Gastrocnemius medialis (tissue), 4 donors: ENCODE data around the gene PGK2. TPM values are rescaled to one million over a fixed set of nuclear protein-coding genes. Genes with fewer than 3 reads are reported as not detected.

Experiments used
- ATAC-seq, 2 donors: fragments of 150-250 bp; one replicate each; pipeline ENCODE4 v1.9.1; 2016
- DNase-seq, 2 donors: peaks; one replicate each; pipeline ENCODE4 v3.0.0-alpha.2; 2019
- H3K27ac ChIP-seq, 4 donors: fragments of 200-600 bp; sonication (generic); 1 replicate in 1 of 4; 2 replicates in 3 of 4; pipeline ENCODE4 v1.5.1; 2016 to 2018; ENCODE audit warnings: mild to moderate bottlenecking in 2 of 4, moderate library complexity in 1 of 4
- H3K27me3 ChIP-seq, 3 donors: fragments of 200-600 bp; sonication (generic) in 2 of 3; 1 replicate in 1 of 3; 2 replicates in 2 of 3; pipeline versions ENCODE4 v1.5.1 to v1.6.0; 2016 to 2019; ENCODE audit warnings: mild to moderate bottlenecking in 1 of 3, moderate library complexity in 1 of 3
- H3K36me3 ChIP-seq, 2 donors: fragments of 200-600 bp; sonication (generic) in 1 of 2; one replicate each; pipeline ENCODE4 v1.5.1; 2017 to 2018
- H3K4me1 ChIP-seq, 2 donors: fragments of 200-600 bp; sonication (generic) in 1 of 2; one replicate each; pipeline ENCODE4 v1.5.1; 2016 to 2017; ENCODE audit warnings: mild to moderate bottlenecking in 2 of 2
- H3K4me3 ChIP-seq, 4 donors: fragments of 200-600 bp; sonication (generic) in 3 of 4; 1 replicate in 1 of 4; 2 replicates in 3 of 4; pipeline ENCODE4 v1.5.1; 2016 to 2019; ENCODE audit warnings: mild to moderate bottlenecking in 2 of 4
- H3K9me3 ChIP-seq, 3 donors: fragments of 200-600 bp; sonication (generic) in 2 of 3; 1 replicate in 1 of 3; 2 replicates in 2 of 3; pipeline ENCODE4 v1.5.1; 2016 to 2019
- CTCF ChIP-seq, 5 experiments: fragments of 450-650 bp in 3 of 5; fragments of 200-600 bp in 2 of 5; sonication (generic) in 2 of 5; IDR thresholded peaks in 4 of 5; conservative IDR thresholded peaks in 1 of 5; 1 replicate in 4 of 5; 2 replicates in 1 of 5; pipeline ENCODE4 v1.5.1; 2016 to 2019; ENCODE audit warnings: antibody characterized with exemption in 5 of 5, mild to moderate bottlenecking in 3 of 5, moderate library complexity in 3 of 5
- POLR2A ChIP-seq, 2 donors: fragments of 450-650 bp; IDR thresholded peaks; one replicate each; pipeline ENCODE4 v1.6.1; 2017; ENCODE audit warnings: antibody characterized with exemption in 2 of 2, mild to moderate bottlenecking in 2 of 2, moderate library complexity in 2 of 2
- in situ Hi-C, 4 donors: fragments of 200-750 bp; cut with MboI; loops; one replicate each; pipeline versions ENCODE4 v1.15.0 to v1.8.0; 2017; ENCODE audit warnings: low sequenced_read_pairs in 4 of 4
- intact Hi-C: fragments of 100-400 bp; cut with DNase I; formaldehyde crosslinking; loops from one replicate; pipeline ENCODE4 v1.15.1; 2023; ENCODE audit warnings: low total_unique reads
- total RNA-seq, 4 donors: library from RNA; depleted of rRNA; stranded (reverse); fragments of >200 nt; gene quantifications; one replicate each; pipeline versions ENCODE4 v1.1.0 to v1.2.3, GENCODE V29; 2016

PGK2 gene
- total RNA-seq, 4 donors from 2014 or later: not detected

DNA sequence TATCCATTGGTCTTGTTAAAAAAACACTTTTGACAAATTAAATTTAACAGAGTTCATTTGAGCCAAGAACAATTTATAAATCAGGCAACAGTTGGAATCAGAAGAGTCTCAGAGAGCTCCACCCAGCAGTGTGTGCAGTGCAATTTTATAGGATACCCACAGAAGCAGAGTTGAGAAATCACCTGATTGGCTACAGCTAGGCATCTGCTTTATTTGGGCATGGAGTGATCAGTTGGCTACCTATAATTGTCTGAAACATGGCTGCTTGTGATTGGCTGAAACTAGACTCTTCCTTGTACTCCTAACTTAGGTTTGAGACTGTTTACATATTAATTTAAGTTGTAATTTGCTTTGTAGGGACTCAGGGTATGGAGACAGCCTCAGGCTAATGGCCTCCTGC lies 12.0 kb downstream of the PGK2 start:
- Histone ChIP-seq H3K36me3 (no peaks in the 10 kb centered on the region), H3K27me3 (no peaks in the 10 kb centered on the region), H3K9me3 (no peaks in the 10 kb centered on the region), H3K4me1 (no peaks in the 10 kb centered on the region), H3K27ac (no peak overlapping the region), H3K4me3 (no peak overlapping the region)
- DNase-seq: no peak
- ATAC-seq: no peak
- in situ Hi-C loops (no loop called here), intact Hi-C loops (no loop called here)
- no peak for TF ChIP-seq POLR2A (IDR thresholded peaks at IDR 0.05)
- TF ChIP-seq CTCF (IDR thresholded peaks at IDR 0.05 in 4 of 5, conservative IDR thresholded peaks at IDR 0.05 in 1 of 5): no peak

DNA sequence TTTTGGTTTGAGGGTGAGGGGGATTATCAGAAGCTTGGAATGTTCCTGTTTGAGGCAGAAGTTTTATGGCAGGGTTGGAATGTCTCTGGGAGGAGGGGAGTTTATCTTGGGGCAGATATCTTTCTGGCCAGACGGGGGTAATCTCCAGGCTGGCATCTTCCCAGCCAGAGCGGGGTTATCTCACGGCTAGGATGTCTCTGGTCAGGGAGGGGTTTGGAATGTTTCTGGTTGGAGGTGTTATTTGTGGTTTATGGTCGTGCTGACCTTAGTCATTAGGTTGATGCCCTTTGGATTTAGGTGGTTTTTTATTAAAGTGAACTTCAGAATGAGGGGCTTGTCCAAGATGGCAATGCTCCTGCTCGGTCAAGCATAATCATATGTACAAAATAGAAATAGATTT lies 14.8 kb downstream of the PGK2 start:
- DNase-seq (no peak), ATAC-seq (no peak)
- H3K27ac ChIP-seq: no peak overlapping the region
- H3K36me3 ChIP-seq: no peaks in the 10 kb centered on the region
- no peaks in the 10 kb centered on the region for H3K9me3 ChIP-seq
- H3K27me3 ChIP-seq: no peaks in the 10 kb centered on the region
- intact Hi-C loops: no loop called here
- TF ChIP-seq CTCF (IDR thresholded peaks at IDR 0.05 in 4 of 5, conservative IDR thresholded peaks at IDR 0.05 in 1 of 5) (no peak), POLR2A (IDR thresholded peaks at IDR 0.05) (no peak)
- in situ Hi-C loops: no loop called here
- no peak overlapping the region for H3K4me3 ChIP-seq
- H3K4me1 ChIP-seq: no peaks in the 10 kb centered on the region

GRCh38 chr6:49766762-49767161 lies 20.3 kb downstream of the PGK2 start:
- DNase-seq: no peak
- intact Hi-C loops (no loop called here), in situ Hi-C loops (no loop called here)
- no peaks in the 10 kb centered on the region for H3K36me3 ChIP-seq
- H3K4me1 ChIP-seq: no peaks in the 10 kb centered on the region
- no peaks in the 10 kb centered on the region for H3K27me3 ChIP-seq
- TF ChIP-seq CTCF (IDR thresholded peaks at IDR 0.05 in 4 of 5, conservative IDR thresholded peaks at IDR 0.05 in 1 of 5): no peak
- TF ChIP-seq POLR2A (IDR thresholded peaks at IDR 0.05): no peak
- H3K27ac ChIP-seq: no peak overlapping the region
- ATAC-seq: no peak
- no peaks in the 10 kb centered on the region for H3K9me3 ChIP-seq
- no peak overlapping the region for H3K4me3 ChIP-seq

DNA sequence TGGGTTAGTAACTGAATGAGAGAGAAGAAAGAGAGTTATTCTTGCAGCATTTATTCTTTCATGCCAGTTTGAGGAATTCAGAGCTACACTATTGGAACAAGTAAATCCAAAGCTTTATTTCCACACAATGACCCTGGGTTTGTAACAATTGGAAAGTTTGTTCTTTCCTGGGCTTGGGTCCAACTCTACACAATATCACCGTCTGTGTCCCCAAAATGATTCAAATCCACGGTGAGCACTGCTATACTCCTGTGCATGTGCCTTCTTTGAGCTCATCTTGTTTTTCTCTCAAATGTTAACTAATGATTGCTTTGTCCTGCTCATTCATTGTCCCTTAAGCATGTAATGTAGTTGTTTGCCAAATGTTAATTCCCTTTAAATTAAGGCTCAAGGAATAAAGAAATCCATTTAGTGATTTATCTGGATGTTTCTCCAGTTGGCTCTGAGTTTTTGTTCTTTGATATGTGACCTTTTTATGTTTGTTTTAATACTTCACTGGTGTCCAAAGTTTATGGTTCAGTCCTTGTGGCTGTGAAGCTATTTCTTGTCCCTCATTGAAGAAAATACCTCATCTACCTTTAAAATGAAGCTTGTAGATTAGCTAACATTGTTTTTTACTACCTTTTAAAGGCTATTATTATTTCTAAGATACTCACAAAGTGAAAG lies 22.4 kb downstream of the PGK2 start:
- no peaks in the 10 kb centered on the region for H3K9me3 ChIP-seq
- no peak for TF ChIP-seq CTCF (IDR thresholded peaks at IDR 0.05 in 4 of 5, conservative IDR thresholded peaks at IDR 0.05 in 1 of 5)
- TF ChIP-seq POLR2A (IDR thresholded peaks at IDR 0.05): no peak
- ATAC-seq: no peak

GRCh38 chr6:49744259-49744658 lies 42.8 kb downstream of the PGK2 start, which contains the start of gene CRISP3:
Gene CRISP3 (minus strand): TSS chr6:49744388. CDS start chr6:49744367, 21 bp downstream.
- TF ChIP-seq POLR2A (IDR thresholded peaks at IDR 0.05) (no peak), CTCF (IDR thresholded peaks at IDR 0.05 in 4 of 5, conservative IDR thresholded peaks at IDR 0.05 in 1 of 5) (no peak)
- ATAC-seq (no peak), DNase-seq (no peak)
- Histone ChIP-seq H3K4me3 (no peak within 1 kb of the TSS), H3K27ac (no peak within 1 kb of the TSS), H3K36me3 (no peaks in the 10 kb centered on the region), H3K4me1 (no peaks in the 10 kb centered on the region), H3K27me3 (no peaks in the 10 kb centered on the region), H3K9me3 (no peaks in the 10 kb centered on the region)
- in situ Hi-C loops: no loop called here
- intact Hi-C loops: no loop called here

More for the DNA sequence above, 22.4 kb downstream of the PGK2 start:
- intact Hi-C loops (no loop called here), in situ Hi-C loops (no loop called here)
- Histone ChIP-seq H3K27ac (no peak overlapping the region), H3K36me3 (no peaks in the 10 kb centered on the region), H3K4me3 (no peak overlapping the region), H3K4me1 (no peaks in the 10 kb centered on the region), H3K27me3 (no peaks in the 10 kb centered on the region)
- no peak for DNase-seq
